ENCODE results near the gene LATS2. TPM values are rescaled to one million over a fixed set of nuclear protein-coding genes. Genes with fewer than 3 reads are reported as not detected.
A peak's percentile ranks its signal among the peaks of the same experiment; 100 is the strongest.

LATS2 gene
- total RNA-seq, 4 donors from 2014 or later = 33.0 to 69.6 (median 37.5) TPM

GRCh38 chr13:21048901-21049698 lies 12.3 kb downstream of the LATS2 start:
- peak overlapping the region; percentile 76 to 82 (median 79) for H3K27ac ChIP-seq

GRCh38 chr13:21047591-21048282 lies 13.6 kb downstream of the LATS2 start:
- H3K27me3 ChIP-seq = no peaks in the 10 kb centered on the region
- TF ChIP-seq CTCF (IDR thresholded peaks at IDR 0.05) (no peak), POLR2A (IDR thresholded peaks at IDR 0.05) (no peak)
- H3K9me3 ChIP-seq = no peaks in the 10 kb centered on the region
- DNase-seq = peak; percentile 31 to 34
- intact Hi-C loops (cut with DNase I) = no loop called here
- H3K4me1 ChIP-seq = peaks cover 77 to 92% of the 10 kb centered on the region in 2 donors
- WGBS, 2 donors = 70 to 71% methylated on average over 10 of the region's 10 CpGs
- no peaks in the 10 kb centered on the region for H3K36me3 ChIP-seq
- no peak overlapping the region for H3K4me3 ChIP-seq (replicated peaks in 1 of 3)
- H3K27ac ChIP-seq = peak overlapping the region; percentile 76 to 82 (median 79)

More at GRCh38 chr13:21048901-21049698, 12.3 kb downstream of the LATS2 start:
- Histone ChIP-seq H3K4me3 (replicated peaks in 1 of 3) (no peak overlapping the region), H3K27me3 (no peaks in the 10 kb centered on the region), H3K9me3 (no peaks in the 10 kb centered on the region), H3K4me1 (peaks cover 72 to 87% of the 10 kb centered on the region in 2 donors), H3K36me3 (no peaks in the 10 kb centered on the region)
- intact Hi-C loops (cut with DNase I) = no loop called here
- DNase-seq = peak; percentile 94 to 95
- TF ChIP-seq POLR2A (IDR thresholded peaks at IDR 0.05) (peak in 1 of 2 donors; percentile 79), CTCF (IDR thresholded peaks at IDR 0.05) (no peak)
- WGBS, 2 donors = 37 to 44% methylated on average over 6 of the region's 6 CpGs

GRCh38 chr13:21047087-21047486 lies 14.3 kb downstream of the LATS2 start:
- peaks cover 71 to 87% of the 10 kb centered on the region in 2 donors for H3K4me1 ChIP-seq
- no peaks in the 10 kb centered on the region for H3K9me3 ChIP-seq
- TF ChIP-seq CTCF (IDR thresholded peaks at IDR 0.05) (no peak), POLR2A (IDR thresholded peaks at IDR 0.05) (no peak)
- H3K4me3 ChIP-seq (replicated peaks in 1 of 3) = no peak overlapping the region
- H3K36me3 ChIP-seq = no peaks in the 10 kb centered on the region
- intact Hi-C loops (cut with DNase I) = no loop called here
- peak overlapping the region; percentile 76 to 82 (median 79) for H3K27ac ChIP-seq
- 72 to 79% methylated on average over 8 of the region's 9 CpGs for WGBS, 2 donors
- DNase-seq = no peak
- no peaks in the 10 kb centered on the region for H3K27me3 ChIP-seq

GRCh38 chr13:21046203-21046602 lies 15.2 kb downstream of the LATS2 start:
- Histone ChIP-seq H3K9me3 (no peaks in the 10 kb centered on the region), H3K4me1 (peaks cover 71 to 84% of the 10 kb centered on the region in 2 donors), H3K36me3 (no peaks in the 10 kb centered on the region), H3K27ac (peak overlapping the region in 1 of 3 donors; percentile 82), H3K27me3 (no peaks in the 10 kb centered on the region), H3K4me3 (replicated peaks in 1 of 3) (no peak overlapping the region)
- no peak for DNase-seq
- 82 to 84% methylated on average over 7 of the region's 7 CpGs for WGBS, 2 donors
- intact Hi-C loops (cut with DNase I) = no loop called here
- TF ChIP-seq CTCF (IDR thresholded peaks at IDR 0.05) = no peak
- no peak for TF ChIP-seq POLR2A (IDR thresholded peaks at IDR 0.05)

GRCh38 chr13:21045100-21045499 lies 16.3 kb downstream of the LATS2 start:
- H3K27ac ChIP-seq = peak overlapping the region in 2 of 3 donors; percentile 3 to 60
- TF ChIP-seq CTCF (IDR thresholded peaks at IDR 0.05) (no peak), POLR2A (IDR thresholded peaks at IDR 0.05) (no peak)
- no peaks in the 10 kb centered on the region for H3K36me3 ChIP-seq
- no peak overlapping the region for H3K4me3 ChIP-seq (replicated peaks in 1 of 3)
- H3K9me3 ChIP-seq = no peaks in the 10 kb centered on the region
- H3K27me3 ChIP-seq = no peaks in the 10 kb centered on the region
- 73 to 75% methylated on average over 5 of the region's 5 CpGs for WGBS, 2 donors
- H3K4me1 ChIP-seq = peaks cover 71 to 84% of the 10 kb centered on the region in 2 donors
- intact Hi-C loops (cut with DNase I) = no loop called here
- no peak for DNase-seq

Data from thyroid gland (tissue), 4 donors.